ENCODE results near the gene STMN3.

Gene STMN3

DNA sequence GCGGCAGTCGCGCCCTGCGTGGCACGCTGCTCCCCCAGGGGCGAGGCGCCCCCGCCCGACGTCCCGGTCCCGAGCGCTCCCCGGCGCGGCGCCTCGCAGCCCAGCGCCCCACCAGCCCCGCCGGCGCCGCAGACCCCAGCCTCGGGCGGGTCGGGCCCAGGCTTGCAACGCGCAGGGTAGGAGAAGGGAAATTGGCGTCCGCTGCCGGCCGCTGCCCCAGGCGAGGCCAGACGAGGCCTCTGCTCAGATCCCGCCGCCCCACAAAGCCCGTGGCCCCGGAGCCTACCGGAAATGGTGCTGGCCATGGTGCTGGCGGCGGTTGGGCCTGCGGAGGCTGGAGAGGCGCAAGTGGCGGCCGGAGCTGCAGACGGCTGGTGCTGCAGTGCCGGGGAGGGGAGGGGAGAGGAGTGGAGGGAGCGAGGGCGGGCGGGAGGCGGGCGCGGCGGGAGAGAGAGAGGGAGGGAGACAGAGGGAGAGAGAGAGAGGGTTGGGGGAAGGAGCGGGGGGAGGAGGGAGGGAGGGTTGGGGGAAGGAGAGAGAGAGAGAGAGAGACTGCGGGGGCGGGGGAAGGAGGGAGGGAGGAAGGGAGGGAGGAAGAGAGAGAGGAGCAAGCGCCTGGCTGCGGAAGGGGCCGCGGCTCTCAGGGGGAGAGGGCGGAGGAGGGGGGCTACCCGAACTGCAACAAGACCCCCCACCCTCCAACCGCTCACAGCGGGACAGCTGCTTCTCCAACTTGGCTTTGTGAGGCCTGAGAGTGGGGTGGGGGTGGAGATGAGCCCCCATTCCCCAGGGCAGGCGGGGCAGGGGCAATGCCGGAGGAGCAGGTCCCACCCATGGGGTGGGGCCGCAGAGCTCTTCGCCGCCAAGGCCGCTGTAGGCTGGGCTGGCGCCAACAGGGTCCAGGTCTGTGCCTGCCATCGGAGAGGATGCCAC is at the start of gene STMN3:
Gene STMN3 (minus strand): TSS at position 384 of the 933 bp plus-strand sequence. CDS start 79 bp downstream, at position 305.
- DNase-seq (ENCODE audit: low spot score), result peak; percentile 85

DNA sequence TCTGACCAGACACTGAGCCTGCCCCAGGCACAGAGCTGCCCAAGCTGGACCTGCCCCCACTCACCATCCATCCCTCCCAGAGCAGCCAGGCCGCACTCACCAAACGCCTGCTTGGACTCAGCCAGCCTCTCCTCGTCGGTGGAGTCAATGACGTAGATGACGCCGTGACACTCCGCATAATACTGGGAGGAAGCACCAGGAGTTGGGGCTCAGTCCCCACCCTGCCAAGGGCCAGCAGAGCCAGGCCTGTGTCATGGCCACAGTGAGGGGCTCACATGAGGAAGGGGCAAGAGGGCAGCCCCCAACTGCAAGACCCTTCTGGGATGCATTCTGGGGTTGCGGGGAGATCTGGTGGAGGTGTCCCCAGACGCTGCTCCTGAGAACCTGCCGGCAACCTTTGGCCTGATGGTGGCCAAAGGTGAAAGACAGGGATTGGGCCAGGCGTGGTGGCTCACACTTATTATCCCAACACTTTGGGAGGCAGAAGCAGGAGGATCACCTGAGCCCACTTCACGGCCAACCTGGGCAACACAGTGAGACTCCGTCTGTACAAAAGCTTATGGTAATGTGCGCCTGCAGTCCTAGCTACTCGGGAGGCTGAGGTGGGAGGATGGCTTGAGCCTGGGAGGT is 48.9 kb upstream of the STMN3 start:
- no peak for DNase-seq (ENCODE audit: low spot score)

DNA sequence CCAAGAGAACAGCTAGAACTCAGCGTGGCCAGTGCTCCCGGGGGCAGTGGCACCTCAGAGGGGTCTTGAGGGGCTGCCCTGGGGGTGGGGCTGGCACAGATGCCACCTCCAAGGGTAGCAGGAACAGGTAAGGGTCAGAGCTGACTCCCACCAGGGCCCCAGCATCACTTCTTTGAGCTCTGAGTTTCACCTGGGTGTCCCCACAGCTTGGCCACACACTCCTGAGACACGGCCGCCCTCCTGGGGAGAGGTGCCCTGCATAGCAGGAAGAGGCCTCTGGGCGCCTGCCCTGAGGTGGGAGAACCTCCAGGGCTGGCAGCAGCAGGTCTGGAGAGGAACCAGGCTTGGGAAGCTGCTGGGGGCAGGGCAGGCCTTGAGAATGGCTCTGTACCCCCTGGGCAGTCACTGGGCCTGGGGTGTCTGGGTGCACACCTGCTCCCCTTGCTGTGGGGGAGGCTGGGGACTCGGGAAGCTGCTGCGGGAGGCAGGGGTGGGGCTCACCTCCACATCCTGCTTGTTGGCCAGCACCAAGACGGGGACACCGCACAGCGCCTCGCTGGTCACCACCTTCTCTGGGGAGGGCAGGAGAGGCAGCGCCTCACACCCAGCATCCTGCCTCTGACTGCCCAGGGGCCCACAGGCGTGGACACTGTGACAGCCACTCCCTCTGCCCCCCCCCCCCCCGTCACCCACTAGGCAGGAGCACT is 48.3 kb upstream of the STMN3 start:
- DNase-seq (ENCODE audit: low spot score), result no peak

DNA sequence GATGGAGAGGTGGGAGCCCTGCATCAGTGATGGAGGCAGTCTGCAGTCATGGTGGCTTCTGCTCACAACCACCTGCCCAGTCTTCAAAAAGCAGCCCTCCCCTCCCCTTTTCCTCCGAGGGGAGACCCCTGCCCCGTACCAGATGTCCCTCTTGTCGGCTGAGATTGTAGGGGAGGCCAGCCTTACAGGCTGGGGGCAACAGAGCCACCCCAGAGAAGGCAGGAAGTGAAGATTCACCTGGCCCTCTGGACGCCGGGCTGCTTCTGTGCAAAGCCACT is 47.8 kb upstream of the STMN3 start:
- no peak for DNase-seq (ENCODE audit: low spot score)

DNA sequence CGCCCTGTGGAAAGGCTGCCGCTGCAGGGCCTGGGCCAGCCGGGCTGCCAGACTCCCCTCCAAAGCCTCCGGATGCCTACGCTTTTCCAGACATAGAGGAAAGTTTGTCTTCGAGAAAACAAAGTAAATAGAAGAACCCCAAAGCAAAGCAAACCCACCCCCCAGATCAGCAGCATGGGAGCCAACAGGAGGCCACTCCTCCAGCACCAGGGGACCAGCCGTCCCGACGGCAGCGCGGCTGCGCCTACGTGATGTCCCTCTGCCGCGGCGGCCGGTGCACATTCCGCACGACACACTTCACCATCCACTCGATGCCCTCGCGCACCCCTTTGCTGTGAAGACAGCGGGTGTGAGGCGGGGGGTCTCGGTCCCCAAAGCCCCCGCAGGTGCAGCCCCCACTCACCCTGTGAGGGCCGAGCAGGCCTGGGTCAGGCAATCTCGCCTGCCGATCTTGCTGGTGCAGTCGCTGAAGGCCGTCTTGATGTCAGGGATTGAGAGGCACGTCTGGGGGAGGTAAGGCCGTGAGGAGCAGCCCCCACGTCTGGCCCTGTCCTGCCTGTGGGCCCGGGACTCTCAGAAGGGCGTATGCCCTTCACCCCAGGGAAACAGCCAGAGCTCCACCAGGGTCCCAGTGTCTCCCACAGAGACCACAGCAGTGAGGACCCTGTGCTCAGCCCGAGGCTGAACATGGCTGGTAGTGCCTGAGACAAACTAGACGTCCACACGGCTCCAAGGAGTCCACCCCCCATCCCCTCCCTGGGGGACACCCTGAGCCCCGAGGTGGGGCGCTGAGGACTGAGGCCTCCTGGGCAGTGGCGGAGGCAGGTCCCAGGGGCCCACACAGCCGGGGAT is 47.2 kb upstream of the STMN3 start:
- no peak for DNase-seq (ENCODE audit: low spot score)

DNA sequence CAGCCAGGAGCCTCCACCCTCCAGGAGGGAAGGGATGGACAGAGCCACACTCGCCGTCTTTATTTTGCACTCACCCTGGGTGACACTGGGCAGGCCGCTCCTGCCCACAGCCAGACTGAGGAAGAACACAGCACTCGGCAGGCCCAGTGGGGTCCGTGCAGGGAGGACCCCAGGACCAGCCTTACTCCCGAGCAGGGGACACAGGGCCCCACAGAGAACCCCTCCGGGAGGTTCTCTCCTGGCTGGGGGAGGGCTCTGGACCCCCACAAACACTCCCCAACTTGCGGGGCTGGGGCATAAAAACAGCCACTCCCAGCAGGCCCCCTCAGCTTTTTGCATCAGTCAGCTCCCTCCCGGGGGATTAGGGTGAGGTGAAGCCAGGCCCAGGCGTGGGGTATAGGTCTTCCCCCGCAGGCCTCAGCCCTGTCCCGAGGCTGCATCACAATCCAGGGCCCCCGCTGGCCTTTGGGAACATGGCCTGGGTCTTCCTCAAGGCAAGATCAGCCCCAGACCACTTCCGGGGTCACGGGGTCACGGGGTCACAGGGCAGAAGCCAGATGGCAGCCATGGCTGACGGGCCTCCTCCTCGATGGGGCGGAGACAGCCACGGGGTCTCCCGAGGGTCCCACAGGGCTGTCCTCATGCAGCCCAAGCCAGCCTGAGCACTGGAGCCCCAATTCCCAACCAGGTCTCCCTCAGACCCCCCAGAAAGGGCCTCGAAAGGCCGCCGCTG is 46.4 kb upstream of the STMN3 start:
- no peak for DNase-seq (ENCODE audit: low spot score)

DNA sequence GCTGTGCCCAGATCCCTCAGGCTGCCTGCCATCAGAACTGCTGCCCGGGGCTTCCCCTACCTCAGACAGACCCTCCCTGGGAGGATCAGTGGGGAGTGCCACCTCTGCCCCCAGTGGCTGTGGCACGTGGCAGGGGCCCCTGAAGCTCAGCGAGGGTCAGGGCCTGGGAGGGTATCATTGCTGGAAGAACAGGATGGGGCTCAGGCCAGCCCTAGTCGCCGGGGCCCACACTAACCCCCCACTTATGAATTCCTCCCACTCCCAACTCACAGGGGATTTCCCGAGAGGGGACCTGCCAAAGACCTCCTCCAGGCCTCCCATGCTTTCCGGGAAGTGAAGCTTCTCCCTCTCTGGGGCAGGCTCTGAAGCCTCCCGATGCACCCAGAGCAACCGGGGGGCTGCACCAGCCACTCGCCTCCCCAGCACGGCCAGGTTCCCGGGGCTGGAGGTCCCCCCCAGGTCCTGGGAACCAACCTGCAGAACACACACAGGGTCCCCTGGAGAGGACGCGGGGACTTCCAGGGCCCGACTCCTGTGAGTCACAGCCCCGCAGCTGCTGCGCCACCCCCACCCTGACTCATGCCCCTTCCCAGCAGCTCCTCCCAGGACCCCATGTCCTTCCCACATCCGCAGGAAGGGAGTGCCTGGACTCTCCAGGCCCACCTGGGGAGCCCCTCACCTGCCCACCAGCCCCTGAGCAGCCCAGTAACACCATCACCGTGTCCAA is 45.7 kb upstream of the STMN3 start:
- no peak for DNase-seq (ENCODE audit: low spot score)

DNA sequence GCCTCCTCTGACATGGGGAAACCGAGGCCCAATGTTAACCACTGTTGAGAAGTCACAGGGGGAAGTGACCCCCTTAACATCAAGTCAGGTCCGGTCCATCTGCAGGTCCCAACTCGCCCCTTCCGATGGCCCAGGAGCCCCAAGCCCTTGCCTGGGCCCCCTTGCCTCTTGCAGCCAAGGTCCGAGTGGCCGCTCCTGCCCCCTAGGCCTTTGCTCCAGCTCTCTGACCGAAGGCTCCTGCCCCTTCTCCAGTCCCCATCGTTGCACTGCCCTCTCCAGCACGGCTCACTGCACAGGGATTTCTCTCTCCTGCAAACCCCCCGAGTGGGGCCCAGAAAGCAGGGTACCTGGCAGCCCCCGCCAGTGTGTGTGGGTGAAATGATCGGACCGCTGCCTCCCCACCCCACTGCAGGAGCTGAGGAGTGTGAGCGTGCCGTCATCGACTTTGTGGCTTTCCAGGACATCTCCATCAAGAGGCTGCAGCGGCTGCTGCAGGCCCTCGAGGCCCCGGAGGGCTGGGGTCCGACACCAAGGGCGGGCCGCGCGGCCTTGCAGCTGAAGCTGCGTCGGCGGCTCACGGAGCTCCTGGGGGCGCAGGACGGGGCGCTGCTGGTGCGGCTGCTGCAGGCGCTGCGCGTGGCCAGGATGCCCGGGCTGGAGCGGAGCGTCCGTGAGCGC is 44.8 kb upstream of the STMN3 start:
- no peak for DNase-seq (ENCODE audit: low spot score)

DNA sequence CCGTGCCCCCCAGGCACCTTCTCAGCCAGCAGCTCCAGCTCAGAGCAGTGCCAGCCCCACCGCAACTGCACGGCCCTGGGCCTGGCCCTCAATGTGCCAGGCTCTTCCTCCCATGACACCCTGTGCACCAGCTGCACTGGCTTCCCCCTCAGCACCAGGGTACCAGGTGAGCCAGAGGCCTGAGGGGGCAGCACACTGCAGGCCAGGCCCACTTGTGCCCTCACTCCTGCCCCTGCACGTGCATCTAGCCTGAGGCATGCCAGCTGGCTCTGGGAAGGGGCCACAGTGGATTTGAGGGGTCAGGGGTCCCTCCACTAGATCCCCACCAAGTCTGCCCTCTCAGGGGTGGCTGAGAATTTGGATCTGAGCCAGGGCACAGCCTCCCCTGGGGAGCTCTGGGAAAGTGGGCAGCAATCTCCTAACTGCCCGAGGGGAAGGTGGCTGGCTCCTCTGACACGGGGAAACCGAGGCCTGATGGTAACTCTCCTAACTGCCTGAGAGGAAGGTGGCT is 44.2 kb upstream of the STMN3 start:
- no peak for DNase-seq (ENCODE audit: low spot score)

DNA sequence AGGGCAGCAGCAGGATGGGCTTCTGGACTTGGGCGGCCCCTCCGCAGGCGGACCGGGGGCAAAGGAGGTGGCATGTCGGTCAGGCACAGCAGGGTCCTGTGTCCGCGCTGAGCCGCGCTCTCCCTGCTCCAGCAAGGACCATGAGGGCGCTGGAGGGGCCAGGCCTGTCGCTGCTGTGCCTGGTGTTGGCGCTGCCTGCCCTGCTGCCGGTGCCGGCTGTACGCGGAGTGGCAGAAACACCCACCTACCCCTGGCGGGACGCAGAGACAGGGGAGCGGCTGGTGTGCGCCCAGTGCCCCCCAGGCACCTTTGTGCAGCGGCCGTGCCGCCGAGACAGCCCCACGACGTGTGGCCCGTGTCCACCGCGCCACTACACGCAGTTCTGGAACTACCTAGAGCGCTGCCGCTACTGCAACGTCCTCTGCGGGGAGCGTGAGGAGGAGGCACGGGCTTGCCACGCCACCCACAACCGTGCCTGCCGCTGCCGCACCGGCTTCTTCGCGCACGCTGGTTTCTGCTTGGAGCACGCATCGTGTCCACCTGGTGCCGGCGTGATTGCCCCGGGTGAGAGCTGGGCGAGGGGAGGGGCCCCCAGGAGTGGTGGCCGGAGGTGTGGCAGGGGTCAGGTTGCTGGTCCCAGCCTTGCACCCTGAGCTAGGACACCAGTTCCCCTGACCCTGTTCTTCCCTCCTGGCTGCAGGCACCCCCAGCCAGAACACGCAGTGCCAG is 43.6 kb upstream of the STMN3 start, which contains the start of gene TNFRSF6B:
Gene TNFRSF6B (plus strand): TSS at position 25 of the 729 bp plus-strand sequence. CDS start 116 bp downstream, at position 141.
- DNase-seq (ENCODE audit: low spot score), result no peak

DNA sequence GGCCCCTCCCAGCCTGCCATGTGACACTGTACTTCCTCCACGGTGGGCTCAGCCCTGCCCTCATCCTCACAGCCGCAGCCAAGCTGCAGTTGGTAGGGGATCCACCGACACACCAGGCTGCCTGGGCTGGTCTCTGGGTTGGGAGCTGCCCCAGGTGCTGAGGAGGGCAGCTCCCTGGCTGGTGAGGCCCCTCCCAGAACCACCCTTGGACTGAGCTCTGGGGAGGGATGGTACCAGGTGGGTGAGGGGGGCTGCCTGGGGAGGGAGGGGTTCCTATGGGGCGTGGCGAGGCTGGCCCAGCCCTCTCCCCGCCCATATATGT is 43.0 kb upstream of the STMN3 start:
- DNase-seq (ENCODE audit: low spot score), result no peak

DNA sequence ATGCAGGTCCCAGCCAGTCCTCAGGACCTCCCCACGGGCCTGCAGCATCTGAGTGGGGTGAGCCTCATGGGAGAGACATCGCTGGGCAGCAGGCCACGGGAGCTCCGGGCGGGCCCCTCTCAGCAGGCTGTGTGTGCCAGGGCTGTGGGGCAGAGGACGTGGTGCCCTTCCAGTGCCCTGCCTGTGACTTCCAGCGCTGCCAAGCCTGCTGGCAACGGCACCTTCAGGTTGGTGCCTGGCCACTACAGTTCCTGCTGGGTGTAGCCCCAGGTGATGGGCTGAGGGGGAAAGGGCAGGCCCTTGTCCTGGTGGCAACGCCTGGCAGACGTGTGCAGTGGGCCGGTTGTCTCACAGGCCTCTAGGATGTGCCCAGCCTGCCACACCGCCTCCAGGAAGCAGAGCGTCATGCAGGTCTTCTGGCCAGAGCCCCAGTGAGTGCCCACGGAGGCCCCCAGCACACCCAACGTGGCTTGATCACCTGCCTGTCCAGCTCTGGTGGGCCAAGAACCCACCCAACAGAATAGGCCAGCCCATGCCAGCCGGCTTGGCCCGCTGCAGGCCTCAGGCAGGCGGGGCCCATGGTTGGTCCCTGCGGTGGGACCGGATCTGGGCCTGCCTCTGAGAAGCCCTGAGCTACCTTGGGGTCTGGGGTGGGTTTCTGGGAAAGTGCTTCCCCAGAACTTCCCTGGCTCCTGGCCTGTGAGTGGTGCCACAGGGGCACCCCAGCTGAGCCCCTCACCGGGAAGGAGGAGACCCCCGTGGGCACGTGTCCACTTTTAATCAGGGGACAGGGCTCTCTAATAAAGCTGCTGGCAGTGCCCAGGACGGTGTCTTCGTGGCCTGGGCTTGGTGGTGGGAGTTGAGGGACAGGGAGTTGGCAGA is 42.4 kb upstream of the STMN3 start:
- no peak for DNase-seq (ENCODE audit: low spot score)

DNA sequence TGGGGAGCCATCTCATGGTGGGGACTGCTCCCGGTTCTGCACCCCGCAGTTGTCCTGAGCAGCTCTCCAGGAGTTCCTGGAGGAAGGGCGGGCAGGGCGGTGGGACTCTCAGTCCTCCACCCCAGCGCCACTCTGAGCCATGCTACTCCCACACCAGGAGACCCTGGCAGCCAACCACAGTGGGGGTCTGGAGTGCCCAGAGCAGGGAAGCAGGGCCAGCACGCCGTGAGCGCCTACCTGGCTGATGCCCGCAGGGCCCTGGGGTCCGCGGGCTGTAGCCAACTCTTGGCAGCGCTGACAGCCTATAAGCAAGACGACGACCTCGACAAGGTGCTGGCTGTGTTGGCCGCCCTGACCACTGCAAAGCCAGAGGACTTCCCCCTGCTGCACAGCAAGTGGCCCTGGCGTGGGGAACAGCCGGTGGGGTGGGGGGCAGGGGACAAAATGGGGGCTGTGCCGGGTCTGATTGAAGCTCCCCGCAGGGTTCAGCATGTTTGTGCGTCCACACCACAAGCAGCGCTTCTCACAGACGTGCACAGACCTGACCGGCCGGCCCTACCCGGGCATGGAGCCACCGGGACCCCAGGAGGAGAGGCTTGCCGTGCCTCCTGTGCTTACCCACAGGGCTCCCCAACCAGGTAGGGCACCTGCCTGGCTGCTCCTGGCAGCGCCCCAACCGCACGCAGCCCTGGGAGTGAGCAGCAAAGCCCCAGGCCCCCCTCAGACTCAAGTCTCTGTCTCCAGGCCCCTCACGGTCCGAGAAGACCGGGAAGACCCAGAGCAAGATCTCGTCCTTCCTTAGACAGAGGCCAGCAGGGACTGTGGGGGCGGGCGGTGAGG is 41.6 kb upstream of the STMN3 start:
- no peak for DNase-seq (ENCODE audit: low spot score)

DNA sequence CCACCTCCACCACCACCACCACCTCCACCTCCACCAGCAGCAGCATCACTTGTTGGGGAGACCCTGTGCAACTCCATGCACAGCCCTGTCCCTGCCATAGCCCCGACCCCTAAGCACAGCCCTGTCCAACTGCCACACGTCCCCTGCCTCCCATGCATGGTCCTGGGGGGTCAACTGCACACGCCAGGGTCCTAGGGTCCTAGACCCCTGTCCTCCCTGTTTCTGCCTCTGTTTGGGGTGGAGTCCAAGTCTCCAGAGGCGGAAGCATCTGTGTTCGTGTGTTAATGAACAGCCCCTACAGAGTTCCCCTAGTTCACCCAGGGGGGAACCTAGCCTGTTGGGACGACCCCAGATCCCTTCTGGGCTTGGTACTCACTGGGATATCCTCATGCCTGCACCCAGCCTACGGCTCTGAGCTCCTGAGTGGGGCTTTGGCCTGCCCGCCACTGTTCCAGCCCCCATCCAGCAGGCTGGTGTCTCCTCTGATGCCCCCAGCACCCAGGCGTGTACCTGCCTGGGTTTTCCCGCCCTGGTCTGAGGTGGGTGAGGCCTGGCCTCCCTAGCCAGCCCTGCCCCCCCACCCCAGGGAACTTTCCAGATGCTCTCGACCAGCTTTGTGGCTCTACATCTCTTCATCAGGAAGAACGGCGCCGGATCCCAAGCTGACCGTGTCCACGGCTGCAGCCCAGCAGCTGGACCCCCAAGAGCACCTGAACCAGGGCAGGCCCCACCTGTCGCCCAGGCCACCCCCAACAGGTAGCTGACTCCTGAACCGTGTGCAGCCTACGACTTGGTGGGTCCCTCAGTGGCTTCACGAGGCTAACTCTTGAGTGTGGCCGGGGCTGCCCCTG is 40.7 kb upstream of the STMN3 start:
- no peak for DNase-seq (ENCODE audit: low spot score)

DNA sequence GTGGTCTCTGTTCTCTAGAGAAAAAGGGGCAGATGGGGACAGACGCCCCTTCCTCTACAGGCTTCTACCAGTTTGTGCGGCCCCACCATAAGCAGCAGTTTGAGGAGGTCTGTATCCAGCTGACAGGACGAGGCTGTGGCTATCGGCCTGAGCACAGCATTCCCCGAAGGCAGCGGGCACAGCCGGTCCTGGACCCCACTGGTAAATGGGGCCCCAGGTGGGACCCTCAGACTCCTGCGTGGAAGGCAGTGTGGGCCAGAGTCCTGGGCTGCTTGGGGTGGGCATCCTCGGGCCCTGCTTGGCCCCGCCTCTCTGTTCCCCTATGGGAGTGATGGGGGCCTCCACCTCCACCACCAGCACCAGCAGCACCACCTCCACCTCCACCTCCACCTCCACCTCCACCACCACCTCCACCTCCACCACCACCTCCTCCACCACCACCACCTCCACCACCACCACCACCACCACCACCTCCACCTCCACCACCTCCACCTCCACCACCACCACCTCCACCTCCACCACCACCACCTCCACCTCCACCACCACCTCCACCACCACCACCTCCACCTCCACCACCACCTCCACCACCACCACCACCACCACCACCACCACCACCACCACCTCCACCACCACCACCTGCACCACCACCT is 40.0 kb upstream of the STMN3 start:
- no peak for DNase-seq (ENCODE audit: low spot score)

Data from globus pallidus (tissue), 1 donor.